HUES6 (cell line): ENCODE measurements around the gene CLRN3.

Experiments used
- H3K27ac ChIP-seq: 2 replicates; pipeline ENCODE4 v1.7.0; 2013; ENCODE audit warnings: low read depth, mild to moderate bottlenecking, low read length, inconsistent platforms
- H3K27me3 ChIP-seq: 2 replicates; pipeline ENCODE4 v1.6.1; 2013; ENCODE audit warnings: low read length; ENCODE audit not compliant: control insufficient read depth, insufficient read depth
- H3K36me3 ChIP-seq: 2 replicates; pipeline ENCODE4 v1.6.1; 2013; ENCODE audit warnings: low read length; ENCODE audit not compliant: control insufficient read depth, insufficient read depth
- H3K4me1 ChIP-seq: 2 replicates; pipeline ENCODE4 v1.6.1; 2013; ENCODE audit warnings: low read length; ENCODE audit not compliant: control insufficient read depth, insufficient read depth
- H3K4me3 ChIP-seq: 2 replicates; pipeline ENCODE4 v1.5.1; 2013; ENCODE audit warnings: low read depth, low read length
- H3K9ac ChIP-seq: one replicate; pipeline ENCODE4 v1.6.1; 2013; ENCODE audit warnings: mild to moderate bottlenecking, low read length
- H3K9me3 ChIP-seq: 2 replicates; pipeline ENCODE4 v1.6.1; 2013; ENCODE audit warnings: low read depth, low read length; ENCODE audit not compliant: control insufficient read depth, insufficient read depth

The CLRN3 gene

GRCh38 chr10:127834791-127835190 is 58.0 kb downstream of the CLRN3 start:
- Histone ChIP-seq H3K4me1 (no peaks in the 10 kb centered on the region; the same call in 1 of the 2 replicates), H3K27ac (no peak overlapping the region), H3K9me3 (no peaks in the 10 kb centered on the region)

GRCh38 chr10:127834221-127834620 is 58.5 kb downstream of the CLRN3 start:
- no peak overlapping the region for H3K27ac ChIP-seq
- H3K4me1 ChIP-seq = no peaks in the 10 kb centered on the region; the same call in 1 of the 2 replicates
- no peak overlapping the region for H3K9ac ChIP-seq
- no peaks in the 10 kb centered on the region for H3K9me3 ChIP-seq
- peaks cover 2% of the 10 kb centered on the region; the same call in 1 of the 2 replicates for H3K27me3 ChIP-seq
- H3K36me3 ChIP-seq = no peaks in the 10 kb centered on the region
- H3K4me3 ChIP-seq = no peak overlapping the region

More at GRCh38 chr10:127834791-127835190, 58.0 kb downstream of the CLRN3 start:
- Histone ChIP-seq H3K9ac (no peak overlapping the region), H3K4me3 (no peak overlapping the region), H3K27me3 (peaks cover 2% of the 10 kb centered on the region; the same call in 1 of the 2 replicates), H3K36me3 (no peaks in the 10 kb centered on the region)

GRCh38 chr10:127833804-127834203 is 58.9 kb downstream of the CLRN3 start:
- no peak overlapping the region for H3K4me3 ChIP-seq
- no peak overlapping the region for H3K27ac ChIP-seq
- no peaks in the 10 kb centered on the region for H3K36me3 ChIP-seq
- peaks cover 2% of the 10 kb centered on the region; the same call in 1 of the 2 replicates for H3K27me3 ChIP-seq
- no peaks in the 10 kb centered on the region for H3K9me3 ChIP-seq
- no peak overlapping the region for H3K9ac ChIP-seq
- no peaks in the 10 kb centered on the region; the same call in 1 of the 2 replicates for H3K4me1 ChIP-seq

GRCh38 chr10:127832501-127832900 is 60.2 kb downstream of the CLRN3 start:
- no peak overlapping the region for H3K27ac ChIP-seq
- no peak overlapping the region for H3K4me3 ChIP-seq
- no peak overlapping the region for H3K9ac ChIP-seq
- H3K9me3 ChIP-seq = no peaks in the 10 kb centered on the region
- no peaks in the 10 kb centered on the region; the same call in 1 of the 2 replicates for H3K4me1 ChIP-seq
- no peaks in the 10 kb centered on the region for H3K36me3 ChIP-seq
- peaks cover 2% of the 10 kb centered on the region; the same call in 1 of the 2 replicates for H3K27me3 ChIP-seq

GRCh38 chr10:127830414-127830813 is 62.3 kb downstream of the CLRN3 start:
- peaks cover 2% of the 10 kb centered on the region; the same call in 1 of the 2 replicates for H3K27me3 ChIP-seq
- H3K9me3 ChIP-seq = no peaks in the 10 kb centered on the region
- no peaks in the 10 kb centered on the region; the same call in none of the 2 replicates for H3K4me1 ChIP-seq
- H3K4me3 ChIP-seq = no peak overlapping the region
- no peaks in the 10 kb centered on the region for H3K36me3 ChIP-seq
- H3K9ac ChIP-seq = no peak overlapping the region
- H3K27ac ChIP-seq = no peak overlapping the region
